H1 (cell line): Measurements from ENCODE around the gene PHYHD1. TPM values are rescaled to one million over a fixed set of nuclear protein-coding genes. Genes with fewer than 3 reads are reported as not detected.

ENCODE experiments used
- EP300 ChIP-seq, 2 experiments: IDR thresholded peaks; 1 replicate in 1 of 2; 2 replicates in 1 of 2; pipeline ENCODE4 v1.6.1; 2011 to 2012; ENCODE audit warnings: low read depth in 2 of 2, low read length in 2 of 2, mild to moderate bottlenecking in 2 of 2, borderline replicate concordance in 1 of 2, inconsistent platforms in 1 of 2, moderate library complexity in 1 of 2
- SIRT6 ChIP-seq: IDR thresholded peaks from one replicate; pipeline ENCODE4 v1.7.1; 2012; ENCODE audit warnings: low read length, inconsistent platforms
- polyA plus RNA-seq, 7 experiments: library from polyadenylated mRNA; depleted of rRNA in 3 of 7; stranded (reverse) in 5 of 7; unstranded in 2 of 7; fragments of >200 nt in 5 of 7; fragments of 200-250 nt in 2 of 7; gene quantifications; 1 replicate in 5 of 7; 2 replicates in 1 of 7; 4 replicates in 1 of 7; pipeline versions ENCODE4 v1.2.1 to v1.2.3, GENCODE V29; 2011 to 2013; ENCODE audit warnings: missing spikeins in 2 of 7, mixed read lengths in 2 of 7
- total RNA-seq: library from RNA; stranded (reverse); fragmentation: NEBNext Ultra II Directional; extraction: Animal tissue kit (Norgen Biotek cat#: 25700); gene quantifications from 2 replicates; pipeline ENCODE4 v1.2.1, GENCODE V29; 2021
- TF ChIP-seq, protein P1 (sequence below): fragments of 300-600 bp; sonication (generic); IDR thresholded peaks from 2 replicates; pipeline ENCODE4 v1.7.1; 2012; ENCODE audit warnings: low read length, moderate library complexity, mild to moderate bottlenecking, inconsistent platforms; ENCODE audit not compliant: insufficient replicate concordance

The PHYHD1 gene
- total and polyA plus RNA-seq, 2 of the 8 experiments (the other 6 are each of a cell fraction or from before 2014, with no cell fraction given) = 14.1 to 25.6 TPM

DNA sequence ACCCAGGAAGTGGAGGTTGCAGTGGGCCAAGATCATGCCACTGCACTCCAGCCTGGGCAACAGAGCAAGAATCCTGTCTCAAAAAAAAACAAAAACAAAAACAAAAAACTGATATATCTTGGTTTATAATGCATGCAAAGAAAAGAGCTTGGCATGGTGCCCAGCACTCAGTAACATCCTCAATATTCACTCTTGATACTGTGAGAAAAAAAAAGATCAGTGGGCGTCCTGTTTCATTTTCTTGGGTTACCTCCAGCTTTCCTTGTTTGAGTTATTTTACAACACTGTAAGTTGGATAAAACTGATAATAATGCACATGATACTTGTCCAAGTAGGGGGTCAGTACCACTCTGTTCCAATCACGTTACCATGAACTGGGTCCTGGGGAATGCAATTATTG, 7.8 kb downstream of the PHYHD1 start (continued):
- TF ChIP-seq, protein P1, sequence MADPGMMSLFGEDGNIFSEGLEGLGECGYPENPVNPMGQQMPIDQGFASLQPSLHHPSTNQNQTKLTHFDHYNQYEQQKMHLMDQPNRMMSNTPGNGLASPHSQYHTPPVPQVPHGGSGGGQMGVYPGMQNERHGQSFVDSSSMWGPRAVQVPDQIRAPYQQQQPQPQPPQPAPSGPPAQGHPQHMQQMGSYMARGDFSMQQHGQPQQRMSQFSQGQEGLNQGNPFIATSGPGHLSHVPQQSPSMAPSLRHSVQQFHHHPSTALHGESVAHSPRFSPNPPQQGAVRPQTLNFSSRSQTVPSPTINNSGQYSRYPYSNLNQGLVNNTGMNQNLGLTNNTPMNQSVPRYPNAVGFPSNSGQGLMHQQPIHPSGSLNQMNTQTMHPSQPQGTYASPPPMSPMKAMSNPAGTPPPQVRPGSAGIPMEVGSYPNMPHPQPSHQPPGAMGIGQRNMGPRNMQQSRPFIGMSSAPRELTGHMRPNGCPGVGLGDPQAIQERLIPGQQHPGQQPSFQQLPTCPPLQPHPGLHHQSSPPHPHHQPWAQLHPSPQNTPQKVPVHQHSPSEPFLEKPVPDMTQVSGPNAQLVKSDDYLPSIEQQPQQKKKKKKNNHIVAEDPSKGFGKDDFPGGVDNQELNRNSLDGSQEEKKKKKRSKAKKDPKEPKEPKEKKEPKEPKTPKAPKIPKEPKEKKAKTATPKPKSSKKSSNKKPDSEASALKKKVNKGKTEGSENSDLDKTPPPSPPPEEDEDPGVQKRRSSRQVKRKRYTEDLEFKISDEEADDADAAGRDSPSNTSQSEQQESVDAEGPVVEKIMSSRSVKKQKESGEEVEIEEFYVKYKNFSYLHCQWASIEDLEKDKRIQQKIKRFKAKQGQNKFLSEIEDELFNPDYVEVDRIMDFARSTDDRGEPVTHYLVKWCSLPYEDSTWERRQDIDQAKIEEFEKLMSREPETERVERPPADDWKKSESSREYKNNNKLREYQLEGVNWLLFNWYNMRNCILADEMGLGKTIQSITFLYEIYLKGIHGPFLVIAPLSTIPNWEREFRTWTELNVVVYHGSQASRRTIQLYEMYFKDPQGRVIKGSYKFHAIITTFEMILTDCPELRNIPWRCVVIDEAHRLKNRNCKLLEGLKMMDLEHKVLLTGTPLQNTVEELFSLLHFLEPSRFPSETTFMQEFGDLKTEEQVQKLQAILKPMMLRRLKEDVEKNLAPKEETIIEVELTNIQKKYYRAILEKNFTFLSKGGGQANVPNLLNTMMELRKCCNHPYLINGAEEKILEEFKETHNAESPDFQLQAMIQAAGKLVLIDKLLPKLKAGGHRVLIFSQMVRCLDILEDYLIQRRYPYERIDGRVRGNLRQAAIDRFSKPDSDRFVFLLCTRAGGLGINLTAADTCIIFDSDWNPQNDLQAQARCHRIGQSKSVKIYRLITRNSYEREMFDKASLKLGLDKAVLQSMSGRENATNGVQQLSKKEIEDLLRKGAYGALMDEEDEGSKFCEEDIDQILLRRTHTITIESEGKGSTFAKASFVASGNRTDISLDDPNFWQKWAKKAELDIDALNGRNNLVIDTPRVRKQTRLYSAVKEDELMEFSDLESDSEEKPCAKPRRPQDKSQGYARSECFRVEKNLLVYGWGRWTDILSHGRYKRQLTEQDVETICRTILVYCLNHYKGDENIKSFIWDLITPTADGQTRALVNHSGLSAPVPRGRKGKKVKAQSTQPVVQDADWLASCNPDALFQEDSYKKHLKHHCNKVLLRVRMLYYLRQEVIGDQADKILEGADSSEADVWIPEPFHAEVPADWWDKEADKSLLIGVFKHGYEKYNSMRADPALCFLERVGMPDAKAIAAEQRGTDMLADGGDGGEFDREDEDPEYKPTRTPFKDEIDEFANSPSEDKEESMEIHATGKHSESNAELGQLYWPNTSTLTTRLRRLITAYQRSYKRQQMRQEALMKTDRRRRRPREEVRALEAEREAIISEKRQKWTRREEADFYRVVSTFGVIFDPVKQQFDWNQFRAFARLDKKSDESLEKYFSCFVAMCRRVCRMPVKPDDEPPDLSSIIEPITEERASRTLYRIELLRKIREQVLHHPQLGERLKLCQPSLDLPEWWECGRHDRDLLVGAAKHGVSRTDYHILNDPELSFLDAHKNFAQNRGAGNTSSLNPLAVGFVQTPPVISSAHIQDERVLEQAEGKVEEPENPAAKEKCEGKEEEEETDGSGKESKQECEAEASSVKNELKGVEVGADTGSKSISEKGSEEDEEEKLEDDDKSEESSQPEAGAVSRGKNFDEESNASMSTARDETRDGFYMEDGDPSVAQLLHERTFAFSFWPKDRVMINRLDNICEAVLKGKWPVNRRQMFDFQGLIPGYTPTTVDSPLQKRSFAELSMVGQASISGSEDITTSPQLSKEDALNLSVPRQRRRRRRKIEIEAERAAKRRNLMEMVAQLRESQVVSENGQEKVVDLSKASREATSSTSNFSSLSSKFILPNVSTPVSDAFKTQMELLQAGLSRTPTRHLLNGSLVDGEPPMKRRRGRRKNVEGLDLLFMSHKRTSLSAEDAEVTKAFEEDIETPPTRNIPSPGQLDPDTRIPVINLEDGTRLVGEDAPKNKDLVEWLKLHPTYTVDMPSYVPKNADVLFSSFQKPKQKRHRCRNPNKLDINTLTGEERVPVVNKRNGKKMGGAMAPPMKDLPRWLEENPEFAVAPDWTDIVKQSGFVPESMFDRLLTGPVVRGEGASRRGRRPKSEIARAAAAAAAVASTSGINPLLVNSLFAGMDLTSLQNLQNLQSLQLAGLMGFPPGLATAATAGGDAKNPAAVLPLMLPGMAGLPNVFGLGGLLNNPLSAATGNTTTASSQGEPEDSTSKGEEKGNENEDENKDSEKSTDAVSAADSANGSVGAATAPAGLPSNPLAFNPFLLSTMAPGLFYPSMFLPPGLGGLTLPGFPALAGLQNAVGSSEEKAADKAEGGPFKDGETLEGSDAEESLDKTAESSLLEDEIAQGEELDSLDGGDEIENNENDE = no peak
- no peak for TF ChIP-seq EP300 (IDR thresholded peaks at IDR 0.05; ENCODE audit: borderline replicate concordance in 1 of 2, low read depth in 2 of 2, low read length in 2 of 2)
- TF ChIP-seq SIRT6 = no peak
